GM23338 (cell line): ENCODE measurements around the gene DTYMK. TPM values are rescaled to one million over a fixed set of nuclear protein-coding genes. Genes with fewer than 3 reads are reported as not detected.

Experiments
- ATAC-seq: fragments of 200-7000 bp; cut with Tn5 transposase; 3 replicates; pipeline ENCODE4 v1.9.1; 2020
- DNase-seq: peaks from one replicate; pipeline ENCODE4 v3.0.0-alpha.2; 2015; ENCODE audit warnings: low spot score
- H2AFZ ChIP-seq: fragments of 200-600 bp; sonication (generic); 2 replicates; pipeline ENCODE4 v1.8.0; 2016; ENCODE audit warnings: antibody characterized with exemption, mild to moderate bottlenecking, moderate library complexity
- H3F3A ChIP-seq: fragments of 200-600 bp; sonication (generic); replicated peaks from 2 replicates; pipeline ENCODE4 v1.8.0; 2017; ENCODE audit warnings: antibody characterized with exemption, mixed run types, low read depth
- H3K27ac ChIP-seq: fragments of 200-600 bp; sonication (generic); 2 replicates; pipeline ENCODE4 v1.6.1; 2016; ENCODE audit warnings: low read depth
- H3K27me3 ChIP-seq: fragments of 200-600 bp; sonication (generic); 2 replicates; pipeline ENCODE4 v1.8.0; 2016; ENCODE audit warnings: mild to moderate bottlenecking, mixed run types, moderate library complexity; ENCODE audit not compliant: insufficient read depth
- H3K36me3 ChIP-seq: fragments of 200-600 bp; sonication (generic); 2 replicates; pipeline ENCODE4 v1.8.0; 2016; ENCODE audit warnings: mild to moderate bottlenecking; ENCODE audit not compliant: insufficient read depth
- H3K4me1 ChIP-seq: fragments of 200-600 bp; sonication (generic); 2 replicates; pipeline ENCODE4 v1.8.0; 2016; ENCODE audit warnings: mild to moderate bottlenecking, moderate library complexity; ENCODE audit not compliant: insufficient read depth
- H3K4me2 ChIP-seq: fragments of 200-600 bp; sonication (generic); 2 replicates; pipeline ENCODE4 v1.7.1; 2017; ENCODE audit warnings: mixed run types
- H3K4me3 ChIP-seq: fragments of 200-600 bp; sonication (generic); 2 replicates; pipeline ENCODE4 v1.6.1; 2016; ENCODE audit warnings: mixed run types
- H3K79me2 ChIP-seq: fragments of 200-600 bp; sonication (generic); replicated peaks from 2 replicates; pipeline ENCODE4 v1.8.0; 2017; ENCODE audit warnings: mild to moderate bottlenecking; ENCODE audit not compliant: insufficient read depth
- H3K9me2 ChIP-seq: fragments of 200-600 bp; sonication (generic); 2 replicates; pipeline ENCODE4 v1.8.0; 2017; ENCODE audit not compliant: insufficient read depth
- H4K20me1 ChIP-seq: fragments of 200-600 bp; sonication (generic); replicated peaks from 2 replicates; pipeline ENCODE4 v1.8.0; 2017; ENCODE audit warnings: mild to moderate bottlenecking; ENCODE audit not compliant: insufficient read depth
- H3K27ac Mint-ChIP-seq: 2 replicates; pipeline ENCODE4 v1.8.0; 2020; ENCODE audit warnings: inconsistent platforms, mild to moderate bottlenecking, moderate library complexity, mixed read lengths
- H3K27me3 Mint-ChIP-seq: 3 replicates; pipeline ENCODE4 v1.8.0; 2022; ENCODE audit warnings: low read depth, mild to moderate bottlenecking, moderate library complexity, mixed read lengths, inconsistent platforms; ENCODE audit not compliant: insufficient read depth, poor library complexity
- H3K36me3 Mint-ChIP-seq: 3 replicates; pipeline ENCODE4 v1.8.0; 2021; ENCODE audit warnings: low read depth, mild to moderate bottlenecking, inconsistent platforms, moderate library complexity, mixed read lengths
- H3K4me1 Mint-ChIP-seq: 3 replicates; pipeline ENCODE4 v1.8.0; 2020; ENCODE audit warnings: mild to moderate bottlenecking, inconsistent platforms, mixed read lengths
- H3K4me3 Mint-ChIP-seq: 3 replicates; pipeline ENCODE4 v1.8.0; 2021; ENCODE audit warnings: moderate library complexity, mild to moderate bottlenecking, inconsistent platforms, mixed read lengths
- H3K9me3 Mint-ChIP-seq: 3 replicates; pipeline ENCODE4 v1.8.0; 2020; ENCODE audit warnings: moderate library complexity, mild to moderate bottlenecking, inconsistent platforms, mixed read lengths
- CREB1 ChIP-seq: fragments of 250-450 bp; sonication (Bioruptor Pico); IDR thresholded peaks from 2 replicates; pipeline ENCODE4 v1.5.0; 2020; ENCODE audit warnings: low read depth, mild to moderate bottlenecking, moderate library complexity
- CTCF ChIP-seq, 2 experiments: fragments of 200-600 bp in 1 of 2; sonication (generic) in 1 of 2; conservative IDR thresholded peaks; 2 replicates each; pipeline versions ENCODE4 v1.5.1 to v1.6.1; 2016 to 2017; ENCODE audit warnings: antibody characterized with exemption in 2 of 2, low read depth in 2 of 2, mild to moderate bottlenecking in 2 of 2, moderate library complexity in 1 of 2
- ETS1 ChIP-seq: IDR thresholded peaks from 2 replicates; pipeline ENCODE4 v1.6.1; 2016; ENCODE audit warnings: antibody characterized with exemption
- EZH2 ChIP-seq: fragments of 200-600 bp; sonication (generic); IDR thresholded peaks from one replicate; pipeline ENCODE4 v1.8.0; 2017; ENCODE audit warnings: antibody characterized with exemption, mild to moderate bottlenecking, low read depth; ENCODE audit not compliant: unreplicated experiment
- EZH2phosphoT487 ChIP-seq: fragments of 200-600 bp; sonication (generic); IDR thresholded peaks from one replicate; pipeline ENCODE4 v1.8.1; 2018; ENCODE audit warnings: antibody characterized with exemption; ENCODE audit not compliant: unreplicated experiment
- JUNB ChIP-seq: IDR thresholded peaks from one replicate; pipeline ENCODE4 v1.6.1; 2016; ENCODE audit warnings: antibody characterized with exemption; ENCODE audit not compliant: unreplicated experiment
- NANOG ChIP-seq: IDR thresholded peaks from 2 replicates; pipeline ENCODE4 v1.6.1; 2016; ENCODE audit warnings: antibody characterized with exemption, borderline replicate concordance
- POLR2AphosphoS5 ChIP-seq: IDR thresholded peaks from 2 replicates; pipeline ENCODE4 v1.6.1; 2016; ENCODE audit warnings: antibody characterized with exemption, low read depth
- REST ChIP-seq: IDR thresholded peaks from one replicate; pipeline ENCODE4 v1.6.1; 2018; ENCODE audit warnings: antibody characterized with exemption; ENCODE audit not compliant: unreplicated experiment
- STAT1 ChIP-seq: IDR thresholded peaks from one replicate; pipeline ENCODE4 v1.6.1; 2016; ENCODE audit warnings: antibody characterized with exemption; ENCODE audit not compliant: unreplicated experiment
- ZNF114 ChIP-seq: fragments of 250-450 bp; sonication (Bioruptor Pico); IDR thresholded peaks from 2 replicates; pipeline ENCODE4 v1.5.0; 2020; ENCODE audit warnings: mild to moderate bottlenecking, moderate library complexity
- ZNF331 ChIP-seq: fragments of 250-450 bp; sonication (Bioruptor Pico); IDR thresholded peaks from 2 replicates; pipeline ENCODE4 v1.5.0; 2020; ENCODE audit warnings: low read depth, mild to moderate bottlenecking, moderate library complexity
- ZNF462 ChIP-seq: fragments of 250-450 bp; sonication (Bioruptor Pico); IDR thresholded peaks from 2 replicates; pipeline ENCODE4 v1.5.0; 2020; ENCODE audit warnings: mild to moderate bottlenecking, moderate library complexity
- polyA plus RNA-seq: library from polyadenylated mRNA; unstranded; fragments of >200 nt; fragmentation: Nextera tagmentation; extraction: Ambion mirVana; gene quantifications from 2 replicates; pipeline ENCODE4 v1.2.1, GENCODE V29; 2016
- total RNA-seq: library from RNA; depleted of rRNA; stranded (reverse); fragments of >200 nt; shearing (Covaris generic); gene quantifications from 2 replicates; pipeline ENCODE4 v1.2.3, GENCODE V29; 2014

The DTYMK gene
- total and polyA plus RNA-seq, 2 experiments from 2014 or later, result 55.4 to 65.4 TPM

GRCh38 chr2:241665731-241666440, 20.7 kb downstream of the DTYMK start:
- no peak overlapping the region for H3K4me3 Mint-ChIP-seq
- Histone ChIP-seq H2AFZ (no peak overlapping the region), H3K9me2 (no peaks in the 10 kb centered on the region), H3K27ac (no peak overlapping the region), H3K79me2 (no peaks in the 10 kb centered on the region), H4K20me1 (peaks cover 4% of the 10 kb centered on the region), H3K36me3 (peaks cover 4% of the 10 kb centered on the region; the same call in 1 of the 2 replicates), H3F3A (0 out of 2 replicates have a peak, but pooled peaks cover 2% of the 10 kb centered on the region), H3K4me2 (no peak overlapping the region), H3K4me1 (no peaks in the 10 kb centered on the region), H3K27me3 (no peaks in the 10 kb centered on the region), H3K4me3 (no peak overlapping the region)
- no peaks in the 10 kb centered on the region; the same call in 2 of the 3 replicates for H3K9me3 Mint-ChIP-seq
- H3K27ac Mint-ChIP-seq, result no peak overlapping the region
- peaks cover 4% of the 10 kb centered on the region; the same call in 2 of the 3 replicates for H3K4me1 Mint-ChIP-seq
- TF ChIP-seq REST (no peak), CTCF (conservative IDR thresholded peaks at IDR 0.05; ENCODE audit: low read depth in 2 of 2) (no peak), ZNF114 (CRISPR knock-in tag) (no peak), ZNF331 (CRISPR knock-in tag) (no peak), JUNB (no peak), ZNF462 (CRISPR knock-in tag) (no peak), NANOG (no peak), EZH2phosphoT487 (no peak), POLR2AphosphoS5 (no peak), ETS1 (no peak), CREB1 (no peak), EZH2 (no peak), STAT1 (no peak)
- peaks cover 9% of the 10 kb centered on the region for H3K27me3 Mint-ChIP-seq
- DNase-seq, result no peak
- H3K36me3 Mint-ChIP-seq, result peaks cover 50% of the 10 kb centered on the region
- ATAC-seq, result no peak
